Measurements from ENCODE around the gene MYO5A.

Gene MYO5A

GRCh38 chr15:52505151-52505550, 23.5 kb downstream of the MYO5A start:
- TF ChIP-seq, protein P1, sequence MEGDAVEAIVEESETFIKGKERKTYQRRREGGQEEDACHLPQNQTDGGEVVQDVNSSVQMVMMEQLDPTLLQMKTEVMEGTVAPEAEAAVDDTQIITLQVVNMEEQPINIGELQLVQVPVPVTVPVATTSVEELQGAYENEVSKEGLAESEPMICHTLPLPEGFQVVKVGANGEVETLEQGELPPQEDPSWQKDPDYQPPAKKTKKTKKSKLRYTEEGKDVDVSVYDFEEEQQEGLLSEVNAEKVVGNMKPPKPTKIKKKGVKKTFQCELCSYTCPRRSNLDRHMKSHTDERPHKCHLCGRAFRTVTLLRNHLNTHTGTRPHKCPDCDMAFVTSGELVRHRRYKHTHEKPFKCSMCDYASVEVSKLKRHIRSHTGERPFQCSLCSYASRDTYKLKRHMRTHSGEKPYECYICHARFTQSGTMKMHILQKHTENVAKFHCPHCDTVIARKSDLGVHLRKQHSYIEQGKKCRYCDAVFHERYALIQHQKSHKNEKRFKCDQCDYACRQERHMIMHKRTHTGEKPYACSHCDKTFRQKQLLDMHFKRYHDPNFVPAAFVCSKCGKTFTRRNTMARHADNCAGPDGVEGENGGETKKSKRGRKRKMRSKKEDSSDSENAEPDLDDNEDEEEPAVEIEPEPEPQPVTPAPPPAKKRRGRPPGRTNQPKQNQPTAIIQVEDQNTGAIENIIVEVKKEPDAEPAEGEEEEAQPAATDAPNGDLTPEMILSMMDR (IDR thresholded peaks at IDR 0.05), result no peak

DNA sequence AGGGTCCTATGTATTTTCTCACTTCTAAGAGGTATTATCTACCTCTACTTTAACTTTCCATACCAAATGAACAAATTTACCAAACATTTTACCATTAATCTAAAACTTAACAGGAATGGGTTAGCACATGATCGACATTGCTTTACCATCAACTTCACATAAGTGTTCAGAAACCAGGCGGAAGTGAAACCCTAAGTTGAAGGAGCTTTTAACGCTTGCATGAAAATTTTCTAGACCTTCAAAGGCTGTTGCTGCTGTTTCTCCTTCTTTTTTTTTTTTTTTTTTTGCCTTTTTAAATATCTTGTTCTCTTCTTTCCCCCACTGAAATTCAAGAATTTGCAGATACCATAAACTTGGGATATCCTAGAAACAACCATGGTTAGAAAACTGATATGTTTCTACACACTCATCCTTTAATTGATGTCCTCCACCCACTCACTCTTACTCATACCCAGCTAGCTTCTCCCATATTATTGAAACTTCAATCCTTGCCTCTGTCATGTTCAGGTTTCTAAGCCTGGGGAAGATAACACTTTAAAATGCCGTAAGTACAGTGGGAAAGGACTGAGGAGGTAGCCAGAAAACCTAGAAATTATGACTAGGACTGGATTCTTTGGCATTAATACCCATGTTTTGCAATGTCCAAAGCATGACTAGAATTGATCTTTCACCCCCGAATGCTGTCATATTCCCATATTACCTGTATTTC, 24.7 kb downstream of the MYO5A start:
- TF ChIP-seq, protein P1 (IDR thresholded peaks at IDR 0.05), result no peak

DNA sequence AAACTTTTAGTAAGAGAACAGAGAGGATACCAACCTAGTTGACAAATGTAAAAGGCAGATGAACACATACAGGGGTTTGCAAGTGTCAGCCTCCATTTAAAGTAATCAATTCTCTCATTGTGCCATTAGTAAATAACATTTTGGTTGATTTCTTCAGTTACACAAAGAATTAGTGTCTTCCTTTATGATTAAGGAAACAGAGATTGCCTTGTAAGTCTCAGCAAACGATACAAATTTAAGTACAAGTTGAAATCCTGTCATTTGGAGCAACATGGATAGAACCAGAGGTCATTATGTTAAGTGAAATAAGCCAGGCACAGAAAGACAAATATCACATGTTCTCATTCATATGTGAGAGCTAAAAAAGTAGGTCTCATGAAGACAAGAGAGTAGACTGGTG, 26.1 kb downstream of the MYO5A start:
- TF ChIP-seq, protein P1 (IDR thresholded peaks at IDR 0.05), result no peak

DNA sequence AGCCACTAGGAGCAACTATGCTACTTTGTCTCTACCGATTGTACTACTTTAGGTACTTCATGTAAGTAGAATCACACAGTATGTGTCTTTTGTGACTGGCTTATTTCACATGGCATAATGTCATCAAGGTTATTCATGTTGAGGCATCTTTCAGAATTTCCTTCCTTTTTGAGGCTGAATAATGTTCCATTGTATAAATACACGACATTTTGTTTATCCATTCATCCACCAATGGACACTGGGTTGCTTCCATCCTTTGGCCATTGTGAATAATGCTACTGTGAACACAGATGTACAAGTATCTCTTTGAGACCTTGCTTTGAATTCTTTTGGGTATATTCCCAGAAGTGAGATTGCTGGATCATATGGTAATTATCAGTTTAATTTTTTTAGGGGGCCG, 29.2 kb downstream of the MYO5A start:
- TF ChIP-seq, protein P1 (IDR thresholded peaks at IDR 0.05), result no peak

DNA sequence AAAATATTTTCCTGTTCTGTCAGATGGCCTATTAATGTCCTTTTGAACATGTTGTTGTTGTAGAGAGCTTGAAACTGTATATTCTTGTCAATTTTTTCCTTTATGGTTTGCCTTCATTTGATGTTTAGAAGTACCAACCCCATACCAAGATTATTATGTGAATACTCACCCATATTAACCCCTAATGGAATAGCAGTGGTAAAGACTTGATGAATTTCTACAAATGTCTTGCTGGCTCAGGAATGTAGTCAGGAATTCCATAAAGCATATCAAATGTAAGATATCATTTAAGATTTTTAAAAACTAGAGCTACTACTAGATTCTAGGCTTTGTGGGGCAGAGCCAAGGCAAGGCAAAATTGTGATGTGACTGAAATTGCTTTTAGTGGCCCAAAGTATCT, 30.0 kb downstream of the MYO5A start:
- TF ChIP-seq, protein P1 (IDR thresholded peaks at IDR 0.05), result no peak

- TF ChIP-seq, protein P1 (IDR thresholded peaks at IDR 0.05), result no peak
These were observed 31.8 kb downstream of the MYO5A start for GRCh38 chr15:52496776-52497470.

- TF ChIP-seq, protein P1 (IDR thresholded peaks at IDR 0.05), result no peak
These were observed 32.5 kb downstream of the MYO5A start for GRCh38 chr15:52496175-52496574.
